Measurements from ENCODE around the gene TOMM40L. TPM values are rescaled to one million over a fixed set of nuclear protein-coding genes. Genes with fewer than 3 reads are reported as not detected.
"Not testable (repeated sequence)": the region's sequence is repeated elsewhere in the genome, so short reads cannot be mapped to it uniquely, and the experiment has no call there.

The TOMM40L gene
- total RNA-seq, 1 donor from 2014 or later: 11.3 TPM

GRCh38 chr1:161257109-161257508 lies 31.2 kb downstream of the TOMM40L start:
- DNase-seq: not testable (repeated sequence)

GRCh38 chr1:161258439-161259344 lies 32.8 kb downstream of the TOMM40L start, which contains the start of gene PCP4L1:
PCP4L1 (plus strand) TSS chr1:161258745; CDS start chr1:161258975, 230 bp downstream.
- peak; percentile 76 for DNase-seq

- no peak for DNase-seq
Observed at GRCh38 chr1:161259345-161259702, 33.5 kb downstream of the TOMM40L start.

- DNase-seq: no peak
Observed at GRCh38 chr1:161259765-161260164, 33.9 kb downstream of the TOMM40L start.

- peak; percentile 54 for DNase-seq
Observed at GRCh38 chr1:161260376-161261260, 34.8 kb downstream of the TOMM40L start.

GRCh38 chr1:161261261-161262235 lies 35.7 kb downstream of the TOMM40L start:
- peak; percentile 31 for DNase-seq

GRCh38 chr1:161265305-161265704 lies 39.4 kb downstream of the TOMM40L start:
- no peak for DNase-seq

- no peak for DNase-seq
Observed at GRCh38 chr1:161266202-161266601, 40.3 kb downstream of the TOMM40L start.

GRCh38 chr1:161266836-161267235 lies 41.0 kb downstream of the TOMM40L start:
- no peak for DNase-seq

- DNase-seq: no peak
Observed at GRCh38 chr1:161267321-161267720, 41.5 kb downstream of the TOMM40L start.

GRCh38 chr1:161273402-161273801 lies 47.5 kb downstream of the TOMM40L start:
- no peak for DNase-seq

GRCh38 chr1:161274874-161275273 lies 49.0 kb downstream of the TOMM40L start:
- DNase-seq: no peak

Other genes with a start within 250 kb of the TOMM40L start
- 30.0 TPM for gene F11R, start 204.9 kb upstream of the TOMM40L start, total RNA-seq
- 53.9 TPM for gene TSTD1, start 187.1 kb upstream of the TOMM40L start, total RNA-seq
- 50.4 TPM for gene USF1, start 180.1 kb upstream of the TOMM40L start, total RNA-seq
- 3.0 TPM for gene ARHGAP30, start 156.2 kb upstream of the TOMM40L start, total RNA-seq
- gene NECTIN4, start 136.5 kb upstream of the TOMM40L start, total RNA-seq: 18.0 TPM
- gene KLHDC9, start 127.7 kb upstream of the TOMM40L start, total RNA-seq: 3.3 TPM
- 24.5 TPM for gene PFDN2, start 108.0 kb upstream of the TOMM40L start, total RNA-seq
- gene NIT1, start 108.0 kb upstream of the TOMM40L start, total RNA-seq: 19.3 TPM
- 37.6 TPM for gene DEDD, start 93.4 kb upstream of the TOMM40L start, total RNA-seq
- gene UFC1, start 72.1 kb upstream of the TOMM40L start, total RNA-seq: 109 TPM
- gene USP21, start 66.6 kb upstream of the TOMM40L start, total RNA-seq: 16.5 TPM
- gene PPOX, start 59.6 kb upstream of the TOMM40L start, total RNA-seq: 15.2 TPM
- gene B4GALT3, start 48.6 kb upstream of the TOMM40L start, total RNA-seq: 9.3 TPM
- 18.9 TPM for gene ADAMTS4, start 27.0 kb upstream of the TOMM40L start, total RNA-seq
- 174 TPM for gene NDUFS2, start 23.7 kb upstream of the TOMM40L start, total RNA-seq
- 4.4 TPM for gene FCER1G, start 10.8 kb upstream of the TOMM40L start, total RNA-seq
- gene APOA2, start 2.4 kb upstream of the TOMM40L start, total RNA-seq: not detected
- gene NR1I3, start 12.1 kb downstream of the TOMM40L start, total RNA-seq: not detected
- 4.9 TPM for gene PCP4L1, start 32.7 kb downstream of the TOMM40L start, total RNA-seq
- gene MPZ, start 83.9 kb downstream of the TOMM40L start, total RNA-seq: 67.9 TPM
- 41.9 TPM for gene SDHC, start 88.3 kb downstream of the TOMM40L start, total RNA-seq
- gene CFAP126, start 141.8 kb downstream of the TOMM40L start, total RNA-seq: not detected